GM12878 (cell line): Measurements from ENCODE around the gene SLC10A2. TPM values are rescaled to one million over a fixed set of nuclear protein-coding genes. Genes with fewer than 3 reads are reported as not detected.

Experiments used
- ATAC-seq: fragments of 200-7000 bp; cut with Tn5 transposase; 3 replicates; pipeline ENCODE4 v1.9.1; 2020; ENCODE audit warnings: mild to moderate bottlenecking, moderate library complexity
- BruUV-seq: library from RNA; stranded (reverse); fragments of 400-500 nt; replicated peaks from 2 replicates; lab custom pipeline; 2021; lab: Mats Ljungman, UMichigan
- CTCF ChIA-PET: fragments of 300-600 bp; sonication (Branson Sonifier 250); formaldehyde crosslinking; extraction: SDS; loops from one replicate; lab custom pipeline; 2021; ENCODE audit warnings: inconsistent platforms; lab: Yijun Ruan, JAX
- POLR2A ChIA-PET: fragments of 350-600 bp; formaldehyde crosslinking; extraction: SDS; loops from one replicate; lab custom pipeline; 2021; ENCODE audit warnings: inconsistent platforms; lab: Charles Lee
- RAD21 ChIA-PET: fragments of 300-600 bp; sonication (Branson Sonifier 250); formaldehyde crosslinking; loops from one replicate; lab custom pipeline; 2023; ENCODE audit warnings: antibody characterized with exemption; ENCODE audit not compliant: unreplicated experiment; lab: Charles Lee
- SMC1A ChIA-PET: fragments of 300-600 bp; sonication (Branson Sonifier 250); formaldehyde crosslinking; loops from one replicate; lab custom pipeline; 2023; ENCODE audit not compliant: unreplicated experiment, uncharacterized antibody; lab: Charles Lee
- DNase-seq: peaks from one replicate; pipeline ENCODE4 v3.0.0-alpha.2; 2011; ENCODE audit warnings: low read depth, low spot score
- FAIRE-seq: peaks from 3 replicates; lab custom pipeline; 2011; peaks lifted over from hg19 to GRCh38; lab: Jason Lieb, UNC
- H2AFZ ChIP-seq: 2 replicates; pipeline ENCODE4 v1.6.0; 2011; ENCODE audit warnings: low read depth, low read length, control low read depth; ENCODE audit not compliant: control insufficient read depth
- H3K27ac ChIP-seq: 2 replicates; pipeline ENCODE4 v1.5.1; 2011; ENCODE audit warnings: control low read depth; ENCODE audit not compliant: control insufficient read depth, insufficient read depth
- H3K27me3 ChIP-seq, 2 experiments: replicated peaks in 1 of 2; 2 replicates each; pipeline versions ENCODE4 v1.6.0 to v1.6.1; 2011; ENCODE audit warnings: low read length in 1 of 2; ENCODE audit not compliant: control insufficient read depth in 2 of 2, insufficient read depth in 2 of 2
- H3K36me3 ChIP-seq, 2 experiments: 2 replicates each; pipeline ENCODE4 v1.5.1; 2011; ENCODE audit warnings: low read length in 1 of 2; ENCODE audit not compliant: control insufficient read depth in 2 of 2, insufficient read depth in 2 of 2
- H3K4me1 ChIP-seq: 2 replicates; pipeline ENCODE4 v1.6.1; 2011; ENCODE audit warnings: mild to moderate bottlenecking, low read length, moderate library complexity, mixed read lengths; ENCODE audit not compliant: control insufficient read depth, insufficient read depth
- H3K4me2 ChIP-seq: 2 replicates; pipeline ENCODE4 v1.6.0; 2011; ENCODE audit warnings: control low read depth; ENCODE audit not compliant: control insufficient read depth, insufficient read depth
- H3K4me3 ChIP-seq: fragments of 200-600 bp; sonication (generic); 2 replicates; pipeline ENCODE4 v1.5.1; 2016
- H3K79me2 ChIP-seq: 2 replicates; pipeline ENCODE4 v1.6.0; 2011; ENCODE audit warnings: low read length; ENCODE audit not compliant: control insufficient read depth, insufficient read depth
- H3K9ac ChIP-seq: 2 replicates; pipeline ENCODE4 v1.8.0; 2011; ENCODE audit warnings: low read length, control low read depth, mixed read lengths; ENCODE audit not compliant: control insufficient read depth, insufficient read depth
- H3K9me3 ChIP-seq: replicated peaks from 3 replicates; pipeline ENCODE4 v1.5.1; 2011; ENCODE audit warnings: mild to moderate bottlenecking, low read length; ENCODE audit not compliant: control insufficient read depth, insufficient read depth
- H4K20me1 ChIP-seq: 2 replicates; pipeline ENCODE4 v1.6.0; 2011; ENCODE audit not compliant: control insufficient read depth, insufficient read depth
- BACH1 ChIP-seq: fragments of 450-650 bp; IDR thresholded peaks from 2 replicates; pipeline ENCODE4 v1.6.1; 2017; ENCODE audit warnings: mild to moderate bottlenecking, borderline replicate concordance
- CHD1 ChIP-seq: IDR thresholded peaks from 2 replicates; pipeline ENCODE4 v1.6.1; 2012; ENCODE audit warnings: low read depth, low read length, improper control_type of control experiment
- E2F4 ChIP-seq: IDR thresholded peaks from 2 replicates; pipeline ENCODE4 v1.6.1; 2012; ENCODE audit warnings: low read depth, low read length, improper control_type of control experiment
- HCFC1 ChIP-seq: fragments of 150-350 bp; IDR thresholded peaks from 2 replicates; pipeline ENCODE4 v1.6.1; 2014; ENCODE audit warnings: low read length
- IRF5 ChIP-seq: fragments of 450-650 bp; IDR thresholded peaks from 2 replicates; pipeline ENCODE4 v1.6.1; 2017; ENCODE audit warnings: borderline replicate concordance
- MEF2B ChIP-seq: fragments of 450-650 bp; IDR thresholded peaks from 2 replicates; pipeline ENCODE4 v1.6.1; 2018; ENCODE audit warnings: mild to moderate bottlenecking, moderate library complexity; ENCODE audit not compliant: partially characterized antibody, poor library complexity, severe bottlenecking
- MTA2 ChIP-seq: fragments of 450-650 bp; IDR thresholded peaks from 2 replicates; pipeline ENCODE4 v1.6.1; 2016; ENCODE audit warnings: low read depth, mild to moderate bottlenecking, moderate library complexity
- MYC ChIP-seq: IDR thresholded peaks from 2 replicates; pipeline ENCODE4 v1.6.1; 2011; ENCODE audit warnings: mild to moderate bottlenecking, low read length, moderate library complexity, inconsistent platforms; ENCODE audit not compliant: insufficient read depth, insufficient replicate concordance, insufficient read length, severe bottlenecking
- NFIC ChIP-seq: IDR thresholded peaks from 2 replicates; pipeline ENCODE4 v1.6.1; 2012; ENCODE audit warnings: low read depth, mild to moderate bottlenecking, inconsistent platforms, low read length, moderate library complexity
- RCOR1 ChIP-seq: conservative IDR thresholded peaks from 2 replicates; pipeline ENCODE4 v1.6.1; 2012; ENCODE audit warnings: low read depth, low read length, improper control_type of control experiment
- SIX5 ChIP-seq: IDR thresholded peaks from 2 replicates; pipeline ENCODE4 v1.6.1; 2011; ENCODE audit warnings: mild to moderate bottlenecking, low read depth, low read length, moderate library complexity; ENCODE audit not compliant: severe bottlenecking
- SMAD5 ChIP-seq: IDR thresholded peaks from 2 replicates; pipeline ENCODE4 v1.6.1; 2016; ENCODE audit warnings: antibody characterized with exemption, low read depth
- SMARCA5 ChIP-seq: fragments of 450-650 bp; IDR thresholded peaks from 2 replicates; pipeline ENCODE4 v1.6.1; 2017; ENCODE audit warnings: mild to moderate bottlenecking
- STAT1 ChIP-seq: fragments of 450-650 bp; conservative IDR thresholded peaks from 2 replicates; pipeline ENCODE4 v1.6.1; 2014; ENCODE audit warnings: antibody characterized with exemption, mild to moderate bottlenecking
- WGBS: methylation state at CpG from one replicate; pipeline ENCODE4 v1.1.6; 2016; ENCODE audit warnings: low lambda C conversion rate; ENCODE audit not compliant: insufficient replicate concordance, insufficient coverage; ENCODE audit errors: missing lambda C conversion rate; 5-methylcytosine and 5-hydroxymethylcytosine counted together
- in situ Hi-C: fragments of 300-500 bp; cut with MboI; formaldehyde crosslinking; loops from 9 replicates; pipeline ENCODE4 v1.14.3; 2018; ENCODE audit warnings: mixed read lengths
- intact Hi-C: fragments of 100-400 bp; cut with micrococcal nuclease; formaldehyde crosslinking; loops from one replicate; pipeline ENCODE4 v1.14.2; 2022; ENCODE audit not compliant: unreplicated experiment
- polyA plus RNA-seq, 11 experiments: library from polyadenylated mRNA; depleted of rRNA in 4 of 11; unstranded in 6 of 11; stranded (reverse) in 5 of 11; fragments of >200 nt; fragmentation: Nextera tagmentation in 4 of 11; fragmentation: Illumina TruSeq in 1 of 11; extraction: Ambion mirVana in 4 of 11; extraction: Trizol in 1 of 11; gene quantifications; 1 replicate in 1 of 11; 2 replicates in 10 of 11; pipeline versions ENCODE4 v1.2.1 to v1.2.3, GENCODE V29; 2011 to 2016; ENCODE audit warnings: inconsistent platforms in 2 of 11, missing spikeins in 2 of 11, low read depth in 1 of 11
- total RNA-seq, 4 experiments: library from RNA; depleted of rRNA in 3 of 4; stranded (reverse); fragments of >200 nt in 3 of 4; fragmentation: Illumina TruSeq in 1 of 4; extraction: Trizol in 1 of 4; gene quantifications; 2 replicates each; pipeline versions ENCODE4 v1.2.1 to v1.2.3, GENCODE V29; 2013 to 2021
- TF ChIP-seq, protein P1 (sequence below): fragments of 450-650 bp; IDR thresholded peaks from 2 replicates; pipeline ENCODE4 v1.6.1; 2017; ENCODE audit warnings: mild to moderate bottlenecking, low read depth, inconsistent platforms; ENCODE audit not compliant: poor library complexity, severe bottlenecking
- TF ChIP-seq, protein P2 (sequence below): fragments of 450-650 bp; IDR thresholded peaks from 2 replicates; pipeline ENCODE4 v1.6.1; 2017; ENCODE audit warnings: mild to moderate bottlenecking

The SLC10A2 gene
- total and polyA plus RNA-seq, 10 of the 15 experiments (the other 5 are each of a cell fraction or from before 2014, with no cell fraction given), result 0.01 to 0.04 (median 0.02) TPM; not detected in 7

- FAIRE-seq, result peak; percentile 85
- peak overlapping the region; percentile 80 for H2AFZ ChIP-seq
- TF ChIP-seq SMARCA5 (no peak), NFIC (peak; percentile 99), SMAD5 (no peak), CHD1 (no peak), MYC (no peak), STAT1 (no peak), SIX5 (no peak), MTA2 (peak; percentile 100), E2F4 (no peak), IRF5 (no peak), RCOR1 (no peak), HCFC1 (no peak), BACH1 (peak; percentile 89; the same call in 1 of the 2 replicates), MEF2B (peak; percentile 94)
- TF ChIP-seq, protein P1, sequence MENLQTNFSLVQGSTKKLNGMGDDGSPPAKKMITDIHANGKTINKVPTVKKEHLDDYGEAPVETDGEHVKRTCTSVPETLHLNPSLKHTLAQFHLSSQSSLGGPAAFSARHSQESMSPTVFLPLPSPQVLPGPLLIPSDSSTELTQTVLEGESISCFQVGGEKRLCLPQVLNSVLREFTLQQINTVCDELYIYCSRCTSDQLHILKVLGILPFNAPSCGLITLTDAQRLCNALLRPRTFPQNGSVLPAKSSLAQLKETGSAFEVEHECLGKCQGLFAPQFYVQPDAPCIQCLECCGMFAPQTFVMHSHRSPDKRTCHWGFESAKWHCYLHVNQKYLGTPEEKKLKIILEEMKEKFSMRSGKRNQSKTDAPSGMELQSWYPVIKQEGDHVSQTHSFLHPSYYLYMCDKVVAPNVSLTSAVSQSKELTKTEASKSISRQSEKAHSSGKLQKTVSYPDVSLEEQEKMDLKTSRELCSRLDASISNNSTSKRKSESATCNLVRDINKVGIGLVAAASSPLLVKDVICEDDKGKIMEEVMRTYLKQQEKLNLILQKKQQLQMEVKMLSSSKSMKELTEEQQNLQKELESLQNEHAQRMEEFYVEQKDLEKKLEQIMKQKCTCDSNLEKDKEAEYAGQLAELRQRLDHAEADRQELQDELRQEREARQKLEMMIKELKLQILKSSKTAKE, result no peak
- TF ChIP-seq, protein P2, sequence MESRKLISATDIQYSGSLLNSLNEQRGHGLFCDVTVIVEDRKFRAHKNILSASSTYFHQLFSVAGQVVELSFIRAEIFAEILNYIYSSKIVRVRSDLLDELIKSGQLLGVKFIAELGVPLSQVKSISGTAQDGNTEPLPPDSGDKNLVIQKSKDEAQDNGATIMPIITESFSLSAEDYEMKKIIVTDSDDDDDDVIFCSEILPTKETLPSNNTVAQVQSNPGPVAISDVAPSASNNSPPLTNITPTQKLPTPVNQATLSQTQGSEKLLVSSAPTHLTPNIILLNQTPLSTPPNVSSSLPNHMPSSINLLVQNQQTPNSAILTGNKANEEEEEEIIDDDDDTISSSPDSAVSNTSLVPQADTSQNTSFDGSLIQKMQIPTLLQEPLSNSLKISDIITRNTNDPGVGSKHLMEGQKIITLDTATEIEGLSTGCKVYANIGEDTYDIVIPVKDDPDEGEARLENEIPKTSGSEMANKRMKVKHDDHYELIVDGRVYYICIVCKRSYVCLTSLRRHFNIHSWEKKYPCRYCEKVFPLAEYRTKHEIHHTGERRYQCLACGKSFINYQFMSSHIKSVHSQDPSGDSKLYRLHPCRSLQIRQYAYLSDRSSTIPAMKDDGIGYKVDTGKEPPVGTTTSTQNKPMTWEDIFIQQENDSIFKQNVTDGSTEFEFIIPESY, result no peak
Measured at GRCh38 chr13:103006641-103007426, 59.4 kb downstream of the SLC10A2 start.

More at GRCh38 chr13:103006641-103007426, 59.4 kb downstream of the SLC10A2 start:
- Histone ChIP-seq H4K20me1 (no peaks in the 10 kb centered on the region), H3K9ac (peak overlapping the region; percentile 58), H3K4me3 (no peak overlapping the region; the same call in 1 of the 2 replicates), H3K4me1 (peaks cover 15% of the 10 kb centered on the region), H3K27ac (peak overlapping the region; percentile 87), H3K79me2 (no peaks in the 10 kb centered on the region), H3K9me3 (peaks cover 25% of the 10 kb centered on the region), H3K36me3 (no peaks in the 10 kb centered on the region), H3K4me2 (peak overlapping the region; percentile 68), H3K27me3 (no peaks in the 10 kb centered on the region)
- in situ Hi-C loops, result no loop called here
- ChIA-PET SMC1A (interaction anchor here (0.9 to 2.0 kb wide), 16 partner anchors 14 to 285 kb away, joined by 3 to 18 read pairs (median 4); no protein-coding TSS in a partner anchor), RAD21 (interaction anchor here (0.5 to 1.9 kb wide), 10 partner anchors 24 to 725 kb away, joined by 3 to 11 read pairs (median 5); no protein-coding TSS in a partner anchor), CTCF (interaction anchor here (0.6 to 1.5 kb wide), 3 partner anchors 35 to 132 kb away, joined by 3 to 5 read pairs (median 4); no protein-coding TSS in a partner anchor), POLR2A (interaction anchor here (0.6 to 1.0 kb wide), 2 partner anchors 13 to 28 kb away, joined by 5 to 7 read pairs; no protein-coding TSS in a partner anchor)
- ATAC-seq (peak; percentile 95), DNase-seq (peak; percentile 74)
- intact Hi-C loops, result loop anchor here (1.0 to 2.0 kb wide), 4 partner anchors 24 to 172 kb away; no protein-coding TSS in a partner anchor
- BruUV-seq, result TSS peak; percentile 90
- 22% methylated on average over 11 of the region's 11 CpGs for WGBS
